ENCODE data around the gene SYT1.

The SYT1 gene

GRCh38 chr12:79127271-79127751 lies 262.7 kb downstream of the SYT1 start:
- no peaks in the 10 kb centered on the region for H3K4me1 ChIP-seq (ENCODE audit: control insufficient read depth, insufficient read depth, low read length)
- H3K4me3 ChIP-seq (ENCODE audit: low read length): no peak overlapping the region
- no peaks in the 10 kb centered on the region for H3K36me3 ChIP-seq (ENCODE audit: control insufficient read depth, insufficient read depth, low read length)
- H3K27me3 ChIP-seq (ENCODE audit: control insufficient read depth, insufficient read depth, low read length): no peaks in the 10 kb centered on the region
- H3K9me3 ChIP-seq (ENCODE audit: control insufficient read depth, low read length): no peaks in the 10 kb centered on the region
- H3K9ac ChIP-seq (ENCODE audit: low read length): no peak overlapping the region

GRCh38 chr12:79128956-79129355 lies 264.4 kb downstream of the SYT1 start:
- Histone ChIP-seq H3K9ac (ENCODE audit: low read length) (no peak overlapping the region), H3K27me3 (ENCODE audit: control insufficient read depth, insufficient read depth, low read length) (no peaks in the 10 kb centered on the region), H3K9me3 (ENCODE audit: control insufficient read depth, low read length) (no peaks in the 10 kb centered on the region), H3K4me1 (ENCODE audit: control insufficient read depth, insufficient read depth, low read length) (no peaks in the 10 kb centered on the region), H3K4me3 (ENCODE audit: low read length) (no peak overlapping the region), H3K36me3 (ENCODE audit: control insufficient read depth, insufficient read depth, low read length) (no peaks in the 10 kb centered on the region)

- no peaks in the 10 kb centered on the region for H3K4me1 ChIP-seq (ENCODE audit: control insufficient read depth, insufficient read depth, low read length)
These were observed 274.3 kb downstream of the SYT1 start for GRCh38 chr12:79138872-79139271.

GRCh38 chr12:79140711-79141110 lies 276.1 kb downstream of the SYT1 start:
- H3K4me3 ChIP-seq (ENCODE audit: low read length): no peak overlapping the region
- H3K4me1 ChIP-seq (ENCODE audit: control insufficient read depth, insufficient read depth, low read length): no peaks in the 10 kb centered on the region
- H3K9me3 ChIP-seq (ENCODE audit: control insufficient read depth, low read length): no peaks in the 10 kb centered on the region
- no peaks in the 10 kb centered on the region for H3K36me3 ChIP-seq (ENCODE audit: control insufficient read depth, insufficient read depth, low read length)
- H3K27me3 ChIP-seq (ENCODE audit: control insufficient read depth, insufficient read depth, low read length): no peaks in the 10 kb centered on the region
- H3K9ac ChIP-seq (ENCODE audit: low read length): no peak overlapping the region

More at GRCh38 chr12:79138872-79139271, 274.3 kb downstream of the SYT1 start:
- no peaks in the 10 kb centered on the region for H3K36me3 ChIP-seq (ENCODE audit: control insufficient read depth, insufficient read depth, low read length)
- H3K9ac ChIP-seq (ENCODE audit: low read length): no peak overlapping the region
- no peaks in the 10 kb centered on the region for H3K27me3 ChIP-seq (ENCODE audit: control insufficient read depth, insufficient read depth, low read length)
- no peak overlapping the region for H3K4me3 ChIP-seq (ENCODE audit: low read length)
- H3K9me3 ChIP-seq (ENCODE audit: control insufficient read depth, low read length): no peaks in the 10 kb centered on the region

- H3K4me1 ChIP-seq (ENCODE audit: control insufficient read depth, insufficient read depth, low read length): no peaks in the 10 kb centered on the region
- H3K9me3 ChIP-seq (ENCODE audit: control insufficient read depth, low read length): no peaks in the 10 kb centered on the region
- H3K27me3 ChIP-seq (ENCODE audit: control insufficient read depth, insufficient read depth, low read length): no peaks in the 10 kb centered on the region
- no peaks in the 10 kb centered on the region for H3K36me3 ChIP-seq (ENCODE audit: control insufficient read depth, insufficient read depth, low read length)
- no peak overlapping the region for H3K9ac ChIP-seq (ENCODE audit: low read length)
- no peak overlapping the region for H3K4me3 ChIP-seq (ENCODE audit: low read length)
These were observed 277.2 kb downstream of the SYT1 start for GRCh38 chr12:79141776-79142175.

- Histone ChIP-seq H3K27me3 (ENCODE audit: control insufficient read depth, insufficient read depth, low read length) (no peaks in the 10 kb centered on the region), H3K36me3 (ENCODE audit: control insufficient read depth, insufficient read depth, low read length) (no peaks in the 10 kb centered on the region), H3K4me3 (ENCODE audit: low read length) (no peak overlapping the region), H3K9me3 (ENCODE audit: control insufficient read depth, low read length) (no peaks in the 10 kb centered on the region), H3K4me1 (ENCODE audit: control insufficient read depth, insufficient read depth, low read length) (no peaks in the 10 kb centered on the region), H3K9ac (ENCODE audit: low read length) (no peak overlapping the region)
These were observed 279.2 kb downstream of the SYT1 start for GRCh38 chr12:79143803-79144202.

GRCh38 chr12:79151956-79152355 lies 287.4 kb downstream of the SYT1 start:
- no peaks in the 10 kb centered on the region for H3K9me3 ChIP-seq (ENCODE audit: control insufficient read depth, low read length)
- H3K4me3 ChIP-seq (ENCODE audit: low read length): no peak overlapping the region
- H3K9ac ChIP-seq (ENCODE audit: low read length): no peak overlapping the region
- H3K36me3 ChIP-seq (ENCODE audit: control insufficient read depth, insufficient read depth, low read length): no peaks in the 10 kb centered on the region
- H3K27me3 ChIP-seq (ENCODE audit: control insufficient read depth, insufficient read depth, low read length): no peaks in the 10 kb centered on the region
- no peaks in the 10 kb centered on the region for H3K4me1 ChIP-seq (ENCODE audit: control insufficient read depth, insufficient read depth, low read length)

GRCh38 chr12:79155683-79156082 lies 291.1 kb downstream of the SYT1 start:
- no peaks in the 10 kb centered on the region for H3K9me3 ChIP-seq (ENCODE audit: control insufficient read depth, low read length)
- no peaks in the 10 kb centered on the region for H3K36me3 ChIP-seq (ENCODE audit: control insufficient read depth, insufficient read depth, low read length)
- no peaks in the 10 kb centered on the region for H3K4me1 ChIP-seq (ENCODE audit: control insufficient read depth, insufficient read depth, low read length)
- no peaks in the 10 kb centered on the region for H3K27me3 ChIP-seq (ENCODE audit: control insufficient read depth, insufficient read depth, low read length)
- no peak overlapping the region for H3K9ac ChIP-seq (ENCODE audit: low read length)
- no peak overlapping the region for H3K4me3 ChIP-seq (ENCODE audit: low read length)

GRCh38 chr12:79156846-79157463 lies 292.4 kb downstream of the SYT1 start:
- no peaks in the 10 kb centered on the region for H3K36me3 ChIP-seq (ENCODE audit: control insufficient read depth, insufficient read depth, low read length)
- no peaks in the 10 kb centered on the region for H3K27me3 ChIP-seq (ENCODE audit: control insufficient read depth, insufficient read depth, low read length)
- no peaks in the 10 kb centered on the region for H3K9me3 ChIP-seq (ENCODE audit: control insufficient read depth, low read length)
- H3K4me3 ChIP-seq (ENCODE audit: low read length): no peak overlapping the region
- no peak overlapping the region for H3K9ac ChIP-seq (ENCODE audit: low read length)
- H3K4me1 ChIP-seq (ENCODE audit: control insufficient read depth, insufficient read depth, low read length): no peaks in the 10 kb centered on the region

- H3K36me3 ChIP-seq (ENCODE audit: control insufficient read depth, insufficient read depth, low read length): no peaks in the 10 kb centered on the region
- H3K4me1 ChIP-seq (ENCODE audit: control insufficient read depth, insufficient read depth, low read length): no peaks in the 10 kb centered on the region
- no peak overlapping the region for H3K9ac ChIP-seq (ENCODE audit: low read length)
- H3K9me3 ChIP-seq (ENCODE audit: control insufficient read depth, low read length): no peaks in the 10 kb centered on the region
- H3K27me3 ChIP-seq (ENCODE audit: control insufficient read depth, insufficient read depth, low read length): no peaks in the 10 kb centered on the region
- H3K4me3 ChIP-seq (ENCODE audit: low read length): no peak overlapping the region
These were observed 296.8 kb downstream of the SYT1 start for GRCh38 chr12:79161249-79161934.

GRCh38 chr12:79162147-79162772 lies 297.7 kb downstream of the SYT1 start:
- Histone ChIP-seq H3K4me1 (ENCODE audit: control insufficient read depth, insufficient read depth, low read length) (no peaks in the 10 kb centered on the region), H3K4me3 (ENCODE audit: low read length) (no peak overlapping the region), H3K9me3 (ENCODE audit: control insufficient read depth, low read length) (no peaks in the 10 kb centered on the region), H3K9ac (ENCODE audit: low read length) (no peak overlapping the region), H3K36me3 (ENCODE audit: control insufficient read depth, insufficient read depth, low read length) (no peaks in the 10 kb centered on the region), H3K27me3 (ENCODE audit: control insufficient read depth, insufficient read depth, low read length) (no peaks in the 10 kb centered on the region)

- H3K4me3 ChIP-seq (ENCODE audit: low read length): no peak overlapping the region
- no peaks in the 10 kb centered on the region for H3K9me3 ChIP-seq (ENCODE audit: control insufficient read depth, low read length)
- H3K4me1 ChIP-seq (ENCODE audit: control insufficient read depth, insufficient read depth, low read length): no peaks in the 10 kb centered on the region
- H3K9ac ChIP-seq (ENCODE audit: low read length): no peak overlapping the region
- no peaks in the 10 kb centered on the region for H3K27me3 ChIP-seq (ENCODE audit: control insufficient read depth, insufficient read depth, low read length)
- H3K36me3 ChIP-seq (ENCODE audit: control insufficient read depth, insufficient read depth, low read length): no peaks in the 10 kb centered on the region
These were observed 298.4 kb downstream of the SYT1 start for GRCh38 chr12:79162948-79163347.
